ENCODE measurements around the gene CCDC91. TPM values are rescaled to one million over a fixed set of nuclear protein-coding genes. Genes with fewer than 3 reads are reported as not detected.
"Not testable (repeated sequence)": the region's sequence is repeated elsewhere in the genome, so short reads cannot be mapped to it uniquely, and the experiment has no call there.

The CCDC91 gene
- total RNA-seq, 1 experiment from 2014 or later = 26.9 TPM

- no peak overlapping the region for H3K27ac ChIP-seq (ENCODE audit: low read length)
- POLR2A ChIA-PET = no interaction called here
- CTCF ChIA-PET = no interaction called here
- no peak for DNase-seq (ENCODE audit: low read depth, low spot score)
- in situ Hi-C loops (cut with HindIII; ENCODE audit: low pct_unique_long_range_greater_than_20kb, low sequenced_read_pairs) = no loop called here
- no peak for ATAC-seq
- no TSS peak for BruUV-seq (replicated peaks)
- H3K27me3 ChIP-seq (ENCODE audit: control insufficient read depth, insufficient read depth, low read length) = no peaks in the 10 kb centered on the region
- TF ChIP-seq TCF7L2 (IDR thresholded peaks at IDR 0.05; ENCODE audit: low read depth, low read length) (no peak), REST (IDR thresholded peaks at IDR 0.05; ENCODE audit: insufficient read depth in 1 of 2, low read depth in 2 of 2, low read length in 1 of 2) (no peak)
- no peaks in the 10 kb centered on the region for H3K36me3 ChIP-seq (ENCODE audit: control insufficient read depth, insufficient read depth, low read length)
- no peaks in the 10 kb centered on the region for H3K4me1 ChIP-seq (ENCODE audit: control insufficient read depth, insufficient read depth, low read length)
- intact Hi-C loops (cut with micrococcal nuclease; ENCODE audit: unreplicated experiment) = no loop called here
- no peak overlapping the region for H3K4me3 ChIP-seq (ENCODE audit: low read depth in 2 of 2, low read length in 2 of 2)
- no peaks in the 10 kb centered on the region for H3K9me3 ChIP-seq (ENCODE audit: control insufficient read depth, insufficient read depth, low read depth, low read length)
These were observed 137.5 kb downstream of the CCDC91 start for GRCh38 chr12:28327722-28328121.

- no peaks in the 10 kb centered on the region for H3K36me3 ChIP-seq (ENCODE audit: control insufficient read depth, insufficient read depth, low read length)
- TF ChIP-seq CTCF (IDR thresholded peaks at IDR 0.05) (no peak), POLR2AphosphoS5 (IDR thresholded peaks at IDR 0.05; ENCODE audit: low read depth, low read length) (no peak), REST (IDR thresholded peaks at IDR 0.05; ENCODE audit: insufficient read depth in 1 of 2, low read depth in 2 of 2, low read length in 1 of 2) (no peak), TCF7L2 (IDR thresholded peaks at IDR 0.05; ENCODE audit: low read depth, low read length) (no peak), SIN3A (IDR thresholded peaks at IDR 0.05; ENCODE audit: borderline replicate concordance, insufficient read depth, low read depth, low read length) (no peak)
- intact Hi-C loops (cut with micrococcal nuclease; ENCODE audit: unreplicated experiment) = no loop called here
- no peaks in the 10 kb centered on the region for H3K27me3 ChIP-seq (ENCODE audit: control insufficient read depth, insufficient read depth, low read length)
- no peaks in the 10 kb centered on the region for H3K9me3 ChIP-seq (ENCODE audit: control insufficient read depth, insufficient read depth, low read depth, low read length)
- DNase-seq (ENCODE audit: low read depth, low spot score) (no peak), ATAC-seq (no peak)
- H3K4me1 ChIP-seq (ENCODE audit: control insufficient read depth, insufficient read depth, low read length) = no peaks in the 10 kb centered on the region
- POLR2A ChIA-PET = no interaction called here
- in situ Hi-C loops (cut with HindIII; ENCODE audit: low pct_unique_long_range_greater_than_20kb, low sequenced_read_pairs) = no loop called here
- no peak overlapping the region for H3K4me3 ChIP-seq (ENCODE audit: low read depth in 2 of 2, low read length in 2 of 2)
- H3K27ac ChIP-seq (ENCODE audit: low read length) = no peak overlapping the region
- BruUV-seq (replicated peaks) = no TSS peak
- CTCF ChIA-PET = no interaction called here
These were observed 138.7 kb downstream of the CCDC91 start for GRCh38 chr12:28328967-28329366.

GRCh38 chr12:28329727-28330126 is 139.5 kb downstream of the CCDC91 start:
- POLR2A ChIA-PET; H3K4me3 ChIP-seq (ENCODE audit: low read depth in 2 of 2, low read length in 2 of 2); H3K27ac ChIP-seq (ENCODE audit: low read length); BruUV-seq (replicated peaks); H3K4me1 ChIP-seq (ENCODE audit: control insufficient read depth, insufficient read depth, low read length); H3K27me3 ChIP-seq (ENCODE audit: control insufficient read depth, insufficient read depth, low read length); intact Hi-C loops (cut with micrococcal nuclease; ENCODE audit: unreplicated experiment); ATAC-seq; H3K36me3 ChIP-seq (ENCODE audit: control insufficient read depth, insufficient read depth, low read length); DNase-seq (ENCODE audit: low read depth, low spot score); CTCF ChIA-PET; H3K9me3 ChIP-seq (ENCODE audit: control insufficient read depth, insufficient read depth, low read depth, low read length); in situ Hi-C loops (cut with HindIII; ENCODE audit: low pct_unique_long_range_greater_than_20kb, low sequenced_read_pairs): not testable (repeated sequence)

GRCh38 chr12:28330232-28330631 is 140.0 kb downstream of the CCDC91 start:
- H3K4me3 ChIP-seq (ENCODE audit: low read depth in 2 of 2, low read length in 2 of 2); DNase-seq (ENCODE audit: low read depth, low spot score); POLR2A ChIA-PET; BruUV-seq (replicated peaks); H3K27me3 ChIP-seq (ENCODE audit: control insufficient read depth, insufficient read depth, low read length); H3K36me3 ChIP-seq (ENCODE audit: control insufficient read depth, insufficient read depth, low read length); ATAC-seq; in situ Hi-C loops (cut with HindIII; ENCODE audit: low pct_unique_long_range_greater_than_20kb, low sequenced_read_pairs); H3K27ac ChIP-seq (ENCODE audit: low read length); intact Hi-C loops (cut with micrococcal nuclease; ENCODE audit: unreplicated experiment); H3K9me3 ChIP-seq (ENCODE audit: control insufficient read depth, insufficient read depth, low read depth, low read length); H3K4me1 ChIP-seq (ENCODE audit: control insufficient read depth, insufficient read depth, low read length); CTCF ChIA-PET: not testable (repeated sequence)
